Amygdala (tissue), 56 donors: Measurements from ENCODE around the gene EXOC6.

Experiments
- DNase-seq, 56 donors: peaks; one replicate each; lab custom pipeline; 2025; lab: John Stamatoyannopoulos, UW

Gene EXOC6

GRCh38 chr10:93060887-93061593 is 212.7 kb downstream of the EXOC6 start:
- no peak for DNase-seq

DNA sequence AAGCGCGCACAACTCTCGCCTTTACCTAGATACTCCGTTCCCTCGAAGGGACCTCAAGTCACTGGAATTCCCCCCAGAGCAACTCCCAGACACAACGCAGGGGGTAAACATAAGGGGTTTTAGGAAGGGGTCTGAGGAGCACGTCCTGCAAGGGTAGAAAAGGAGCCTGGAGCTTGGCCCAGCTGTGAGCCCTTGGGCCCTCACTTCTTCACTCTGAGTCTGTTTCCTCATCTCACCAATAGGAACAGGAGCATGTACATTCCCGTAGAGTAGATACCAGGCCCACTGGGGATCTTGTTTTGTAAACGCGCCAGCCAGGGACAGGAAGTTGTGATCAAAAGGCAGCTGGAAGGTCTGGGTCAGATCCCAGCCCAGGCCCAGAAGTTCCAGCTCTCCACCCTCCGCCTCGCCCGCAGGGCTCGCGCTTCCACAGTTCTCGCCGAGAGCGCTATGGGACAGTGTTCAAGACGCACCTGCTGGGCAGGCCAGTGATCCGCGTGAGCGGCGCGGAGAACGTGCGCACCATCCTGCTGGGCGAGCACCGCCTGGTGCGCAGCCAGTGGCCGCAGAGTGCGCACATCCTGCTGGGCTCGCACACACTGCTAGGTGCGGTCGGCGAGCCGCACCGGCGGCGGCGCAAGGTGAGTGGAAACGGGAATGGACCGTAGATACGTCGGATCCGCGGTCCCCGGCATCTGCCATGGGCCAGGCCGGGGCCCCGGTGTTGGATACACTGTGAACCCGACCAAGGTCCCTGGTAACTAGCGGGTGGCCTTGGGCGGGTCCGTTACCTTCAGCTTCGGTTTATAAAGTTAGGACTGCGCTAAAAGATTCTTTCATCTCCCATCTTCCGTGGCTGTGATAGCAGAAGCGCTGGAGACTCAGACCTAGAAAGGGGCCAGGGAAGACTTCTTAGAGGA is 213.5 kb downstream of the EXOC6 start:
- no peak for DNase-seq

GRCh38 chr10:93062514-93063143 is 214.3 kb downstream of the EXOC6 start:
- peak in 1 of 56 donors; percentile 26 for DNase-seq

DNA sequence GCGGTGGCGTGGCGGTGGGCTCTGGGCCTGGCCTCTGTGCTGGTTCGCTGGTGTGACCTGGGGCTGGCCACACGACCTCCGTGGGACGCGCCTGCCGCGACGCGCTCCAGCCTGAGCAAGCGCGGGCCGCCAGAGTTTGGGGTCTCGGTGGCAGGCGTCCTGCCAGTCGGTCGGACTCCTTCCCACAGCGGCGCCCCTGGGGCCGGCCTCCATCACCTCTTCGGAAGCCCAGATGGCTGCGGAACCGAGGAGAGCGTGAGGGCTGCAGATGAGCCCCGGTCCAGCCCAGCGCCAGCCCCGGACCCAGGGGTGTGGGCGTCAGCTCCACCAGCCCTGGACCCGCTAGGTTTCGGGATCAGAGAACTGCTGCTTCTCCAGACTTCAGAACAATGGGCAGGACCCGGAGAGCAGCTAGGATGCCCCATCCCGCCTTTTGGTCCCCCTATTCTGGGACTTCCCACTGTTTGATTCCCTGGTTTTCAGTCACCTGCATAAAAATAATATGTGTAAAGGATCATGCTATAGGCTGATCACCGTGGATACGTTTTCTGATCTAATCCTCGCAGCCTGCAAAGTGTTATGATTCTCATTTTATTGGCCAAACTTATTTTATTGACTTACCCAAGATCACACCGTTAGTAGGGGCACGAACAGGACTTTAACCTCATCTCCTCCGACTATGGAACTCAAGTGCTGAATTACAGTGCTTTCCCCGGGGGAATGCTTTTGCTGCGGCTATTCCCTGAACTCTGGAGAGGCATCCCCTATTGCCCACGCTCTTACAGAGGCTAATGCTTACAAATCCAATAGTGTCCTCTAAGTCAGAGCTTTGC is 215.0 kb downstream of the EXOC6 start:
- no peak for DNase-seq

DNA sequence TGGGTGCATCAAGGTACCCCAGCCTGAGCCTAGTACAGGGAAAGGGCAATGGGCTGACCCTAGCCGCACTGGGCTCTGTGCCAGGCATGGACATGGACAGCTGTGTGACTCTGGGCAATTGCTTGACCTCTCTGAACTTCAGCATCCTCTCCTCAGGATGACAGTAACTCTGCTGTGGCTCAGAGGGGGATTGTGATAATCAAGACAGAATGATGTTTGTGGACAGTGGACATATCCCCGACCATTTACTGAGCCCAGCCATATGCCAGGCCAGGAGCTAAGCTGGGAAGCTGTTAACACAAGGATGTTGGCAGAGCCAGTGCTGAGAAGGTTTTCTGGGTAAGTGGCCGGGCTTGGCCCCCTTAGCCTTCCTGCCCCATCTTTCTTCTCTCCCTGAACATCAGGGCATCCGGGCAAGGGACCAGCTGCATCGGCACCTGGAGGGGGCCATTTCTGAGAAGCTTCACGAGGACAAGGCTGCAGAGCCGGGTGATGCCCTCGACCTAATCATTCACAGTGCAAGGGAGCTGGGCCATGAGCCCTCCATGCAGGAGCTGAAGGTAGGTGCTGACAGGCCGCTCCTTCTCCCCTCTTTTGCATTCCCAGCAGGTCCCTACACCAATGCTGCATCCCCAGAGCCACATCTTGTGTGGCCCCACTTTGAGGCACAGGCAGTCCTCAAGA is 215.8 kb downstream of the EXOC6 start:
- DNase-seq, result no peak

GRCh38 chr10:93064874-93065660 is 216.7 kb downstream of the EXOC6 start:
- no peak for DNase-seq

- no peak for DNase-seq
Observed at GRCh38 chr10:93065675-93066543, 217.6 kb downstream of the EXOC6 start.

DNA sequence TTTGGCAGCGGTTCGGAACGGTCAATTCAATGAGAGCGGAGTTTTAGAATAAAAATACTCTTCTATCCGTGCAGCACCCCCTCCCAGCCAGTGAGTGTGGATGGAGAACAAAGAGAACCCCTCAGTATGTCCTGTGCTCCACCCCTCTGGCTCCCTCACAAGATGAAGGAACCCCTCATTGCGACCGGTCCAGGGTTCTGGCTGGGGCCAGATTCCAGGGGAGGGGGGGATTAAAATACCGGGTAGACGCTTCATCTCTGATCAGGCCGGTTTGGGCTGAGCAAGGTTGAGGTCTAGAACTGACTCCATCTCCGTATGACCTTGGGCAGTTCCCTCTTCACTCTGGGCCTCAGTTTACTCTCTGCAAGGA is 218.2 kb downstream of the EXOC6 start:
- no peak for DNase-seq

DNA sequence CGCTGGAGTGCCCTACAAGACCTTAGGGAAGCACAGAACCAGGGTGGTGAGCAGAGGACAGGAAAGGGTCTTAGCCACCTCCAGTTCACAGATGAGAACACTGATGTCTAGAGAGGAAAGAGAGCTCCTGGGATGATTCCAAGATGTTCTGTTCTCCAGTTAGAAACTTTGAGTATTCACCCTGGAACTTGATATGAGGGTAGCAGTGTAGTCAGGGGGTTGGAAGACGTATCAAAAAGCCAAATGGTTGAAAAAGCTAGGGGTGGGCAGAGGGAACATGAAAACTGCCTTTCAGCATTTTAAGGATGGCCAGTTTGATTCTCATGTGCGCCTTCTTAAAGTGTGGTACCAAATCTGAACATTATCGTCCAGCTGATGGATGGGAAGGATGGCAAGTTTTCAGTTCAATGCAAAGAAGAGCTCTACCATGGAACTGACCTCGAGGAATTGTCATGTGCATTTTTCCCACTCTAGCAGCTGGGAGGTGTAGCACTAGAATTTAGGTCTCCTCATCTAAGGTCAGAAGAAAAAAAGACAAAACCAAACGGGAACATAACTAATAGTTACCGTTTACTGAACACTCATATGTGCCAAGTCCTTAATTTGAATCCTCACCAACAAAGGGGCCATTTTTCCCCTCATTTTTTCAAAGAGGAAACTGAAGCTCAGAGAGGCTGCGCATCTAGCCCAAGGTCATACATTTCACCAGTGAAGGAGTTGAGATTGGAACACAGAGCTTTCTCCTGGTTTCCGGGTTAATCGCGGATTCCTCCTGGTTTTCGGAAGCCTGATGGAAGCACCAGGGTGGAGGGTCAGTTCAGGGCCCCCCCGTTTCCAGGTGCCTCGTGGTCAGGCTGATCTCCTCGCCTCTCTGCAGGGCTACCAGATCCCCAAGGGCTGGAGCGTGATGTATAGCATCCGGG is 219.4 kb downstream of the EXOC6 start:
- no peak for DNase-seq

GRCh38 chr10:93068411-93069244 is 220.3 kb downstream of the EXOC6 start:
- DNase-seq, result peak in 3 of 56 donors; percentile 11 to 41 (median 27)

DNA sequence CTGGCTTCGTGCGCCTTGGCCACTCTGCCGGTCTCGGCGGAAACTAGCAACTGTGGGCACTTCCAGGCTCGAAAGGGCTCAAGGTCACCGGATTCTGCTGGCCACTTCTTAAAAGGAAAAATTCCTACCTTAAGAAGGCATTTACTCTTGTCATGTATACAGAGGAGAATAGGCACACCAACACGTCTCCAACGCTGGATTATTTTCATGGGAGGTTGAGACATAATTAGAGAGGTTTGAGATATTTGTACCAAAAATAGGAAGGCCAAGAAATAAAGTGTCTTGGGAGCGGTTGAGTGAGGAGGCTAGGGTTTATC is 220.9 kb downstream of the EXOC6 start:
- no peak for DNase-seq

GRCh38 chr10:93070378-93071176 is 222.3 kb downstream of the EXOC6 start:
- DNase-seq, result no peak

DNA sequence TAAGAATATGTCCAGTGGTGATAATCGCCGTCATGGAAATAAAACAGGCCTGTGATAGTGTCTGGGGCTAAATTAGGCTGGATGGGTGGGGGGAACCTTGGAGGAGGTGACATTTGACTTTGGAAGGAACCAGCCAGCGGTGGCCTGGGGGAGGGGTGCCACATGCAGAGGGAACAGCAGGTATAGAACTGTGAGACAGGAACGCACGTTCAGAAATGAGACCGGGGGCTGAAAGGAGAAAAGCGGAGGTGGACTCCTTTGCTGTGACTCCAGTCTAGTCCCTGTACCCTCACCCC is 222.8 kb downstream of the EXOC6 start:
- no peak for DNase-seq

DNA sequence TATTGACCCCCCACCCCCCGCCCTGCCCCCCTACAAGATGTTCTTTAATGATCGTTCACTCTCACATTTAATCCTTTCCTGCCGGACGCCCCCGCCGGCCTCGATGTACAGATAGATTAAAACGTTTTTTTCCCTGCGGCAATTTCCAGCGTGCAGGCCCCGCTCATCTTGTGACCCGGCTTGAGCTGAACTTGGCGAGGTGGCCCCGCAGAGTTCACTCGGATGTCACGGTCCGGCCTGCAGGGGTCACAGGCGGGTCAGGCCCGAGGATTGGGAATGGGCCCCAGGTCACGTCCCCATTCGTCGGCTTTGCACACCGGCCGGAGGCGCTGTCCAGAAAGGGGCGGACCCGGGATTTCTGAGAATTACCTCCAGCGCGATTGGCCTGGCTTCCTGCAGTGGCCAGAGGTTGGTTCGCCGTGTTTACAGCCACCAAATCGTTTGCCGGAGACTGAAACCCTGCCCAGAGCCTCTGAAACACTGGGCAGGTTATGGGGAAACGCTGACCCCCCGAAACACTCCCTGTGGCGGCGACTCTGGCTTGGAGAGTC is 223.4 kb downstream of the EXOC6 start:
- DNase-seq, result no peak

DNA sequence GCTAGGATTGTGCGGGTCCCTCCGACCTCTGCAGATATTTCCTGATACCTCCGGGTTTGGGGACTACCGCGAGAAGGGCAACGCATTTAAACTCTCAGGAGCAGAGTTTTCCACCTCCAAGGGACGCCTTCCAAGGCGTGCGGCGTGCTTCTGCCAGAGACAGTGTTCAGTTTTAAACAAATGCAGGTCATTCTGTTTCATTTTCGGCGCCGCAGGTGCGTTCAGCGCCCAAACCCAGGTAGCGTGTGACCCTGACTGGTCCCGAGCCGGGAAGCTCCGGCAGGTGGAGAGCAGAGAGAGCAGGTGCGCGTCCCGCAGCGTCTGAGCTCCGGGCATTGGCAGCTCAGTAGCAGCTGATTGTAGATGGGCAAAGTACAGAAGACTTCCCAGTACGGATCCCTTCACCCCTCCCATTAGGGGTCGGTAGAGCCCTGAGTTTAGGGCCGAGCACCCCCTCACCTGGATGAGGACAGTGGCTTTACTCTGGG is 223.9 kb downstream of the EXOC6 start:
- DNase-seq, result no peak
